LNCaP clone FGC (cell line): ENCODE results near the gene CDK8.

Source experiments
- DNase-seq: peaks from one replicate; pipeline ENCODE4 v3.0.0-alpha.2; 2011; ENCODE audit warnings: low read depth
- H3K4me3 ChIP-seq: 2 replicates; pipeline ENCODE4 v1.5.1; 2011; ENCODE audit warnings: mild to moderate bottlenecking, low read depth, low read length, control low read depth
- TF ChIP-seq, protein P1 (sequence below): IDR thresholded peaks from 2 replicates; pipeline ENCODE4 v1.5.1; 2012; ENCODE audit warnings: mild to moderate bottlenecking; ENCODE audit not compliant: control insufficient read depth, insufficient read depth; ENCODE audit errors: extremely low read depth

The CDK8 gene

DNA sequence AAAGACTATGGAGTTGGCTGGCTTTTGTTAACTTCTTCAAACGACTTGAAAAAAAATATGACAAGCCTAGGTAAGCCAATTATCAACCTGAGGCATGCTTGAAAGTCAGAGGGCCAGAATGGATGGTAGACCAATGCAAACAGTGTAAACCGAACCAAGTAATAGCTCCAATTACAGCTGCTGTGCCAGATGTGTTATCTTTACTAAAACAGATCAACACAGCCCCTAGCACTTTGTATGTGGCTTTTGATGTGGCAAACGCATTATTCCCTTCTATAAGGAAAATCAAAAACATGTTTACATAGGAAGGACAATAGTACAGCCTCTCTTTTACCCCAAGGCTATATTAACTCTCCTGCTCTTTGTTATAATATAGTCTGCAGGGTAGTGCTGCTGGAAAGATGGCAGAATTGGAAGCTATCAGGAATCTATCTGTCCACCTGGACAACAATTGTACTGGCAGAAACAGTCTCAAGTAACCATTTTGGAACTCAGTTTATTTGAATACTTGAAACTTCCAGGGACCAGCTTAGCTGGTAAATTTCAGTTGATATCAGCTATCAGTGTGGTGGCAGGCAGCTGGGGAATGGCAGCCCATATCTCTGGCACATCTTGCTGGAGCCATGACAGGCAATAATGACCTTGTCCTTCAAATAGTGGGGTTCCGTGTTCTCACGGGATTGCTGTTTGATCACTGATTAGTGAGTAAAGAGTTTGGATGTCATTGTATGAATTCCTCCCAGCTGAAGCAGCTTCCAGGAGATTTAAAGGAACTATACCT lies 159.2 kb downstream of the CDK8 start:
- TF ChIP-seq, protein P1, sequence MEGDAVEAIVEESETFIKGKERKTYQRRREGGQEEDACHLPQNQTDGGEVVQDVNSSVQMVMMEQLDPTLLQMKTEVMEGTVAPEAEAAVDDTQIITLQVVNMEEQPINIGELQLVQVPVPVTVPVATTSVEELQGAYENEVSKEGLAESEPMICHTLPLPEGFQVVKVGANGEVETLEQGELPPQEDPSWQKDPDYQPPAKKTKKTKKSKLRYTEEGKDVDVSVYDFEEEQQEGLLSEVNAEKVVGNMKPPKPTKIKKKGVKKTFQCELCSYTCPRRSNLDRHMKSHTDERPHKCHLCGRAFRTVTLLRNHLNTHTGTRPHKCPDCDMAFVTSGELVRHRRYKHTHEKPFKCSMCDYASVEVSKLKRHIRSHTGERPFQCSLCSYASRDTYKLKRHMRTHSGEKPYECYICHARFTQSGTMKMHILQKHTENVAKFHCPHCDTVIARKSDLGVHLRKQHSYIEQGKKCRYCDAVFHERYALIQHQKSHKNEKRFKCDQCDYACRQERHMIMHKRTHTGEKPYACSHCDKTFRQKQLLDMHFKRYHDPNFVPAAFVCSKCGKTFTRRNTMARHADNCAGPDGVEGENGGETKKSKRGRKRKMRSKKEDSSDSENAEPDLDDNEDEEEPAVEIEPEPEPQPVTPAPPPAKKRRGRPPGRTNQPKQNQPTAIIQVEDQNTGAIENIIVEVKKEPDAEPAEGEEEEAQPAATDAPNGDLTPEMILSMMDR, result no peak

DNA sequence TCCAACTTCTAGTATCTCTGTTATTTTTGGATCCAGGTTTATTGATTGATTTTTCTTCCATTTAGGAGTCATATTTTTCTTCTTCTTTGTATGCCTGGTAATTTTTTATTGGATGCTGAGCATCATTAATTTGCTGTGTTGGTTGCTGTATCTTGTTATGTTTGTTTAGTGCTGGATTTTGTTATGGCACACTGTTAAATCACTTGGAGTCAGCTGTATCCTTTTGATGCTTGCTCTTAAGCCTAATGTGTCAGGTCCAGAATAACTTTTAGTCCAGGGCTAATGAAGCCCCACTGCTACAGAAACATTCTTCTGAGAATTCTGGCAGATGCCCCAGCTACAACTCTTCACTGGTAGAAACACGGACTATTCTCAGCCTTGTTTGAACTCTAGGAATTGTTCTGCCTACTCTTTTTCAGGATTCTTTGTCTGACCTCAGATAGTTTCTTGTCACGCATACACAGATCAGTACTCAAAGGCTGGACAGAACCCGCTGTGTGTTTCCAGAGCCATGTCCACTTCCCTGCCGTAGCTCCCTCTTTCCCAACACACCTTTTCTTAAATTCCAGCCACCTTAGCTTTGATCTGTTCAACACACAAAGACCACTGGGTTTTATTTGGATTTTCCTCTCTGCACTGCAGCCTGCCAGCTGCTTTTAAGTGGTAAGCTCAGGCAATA lies 166.5 kb downstream of the CDK8 start:
- TF ChIP-seq, protein P1, result no peak
- H3K4me3 ChIP-seq, result no peak overlapping the region
- DNase-seq, result no peak

More for the DNA sequence above, 159.2 kb downstream of the CDK8 start:
- no peak for DNase-seq
- H3K4me3 ChIP-seq, result no peak overlapping the region

DNA sequence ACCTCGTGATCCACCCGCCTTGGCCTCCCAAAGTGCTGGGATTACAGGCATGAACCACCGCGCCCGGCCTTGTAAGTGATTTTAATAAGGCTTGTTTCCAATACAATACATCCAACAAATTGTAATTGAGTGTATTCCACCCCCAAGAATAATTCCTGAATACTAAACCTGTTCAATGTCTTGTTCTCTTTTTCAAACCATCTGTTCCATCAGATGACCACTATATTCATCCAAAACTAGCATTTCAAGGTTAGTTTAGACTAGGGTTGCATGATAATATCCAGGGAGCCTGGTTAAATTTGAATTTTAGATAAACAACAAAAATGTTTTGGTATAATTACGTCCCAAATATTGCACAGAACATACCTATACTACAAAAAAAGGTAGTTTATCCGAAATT lies 168.1 kb downstream of the CDK8 start:
- no peak overlapping the region for H3K4me3 ChIP-seq
- TF ChIP-seq, protein P1, result no peak
- DNase-seq, result no peak

DNA sequence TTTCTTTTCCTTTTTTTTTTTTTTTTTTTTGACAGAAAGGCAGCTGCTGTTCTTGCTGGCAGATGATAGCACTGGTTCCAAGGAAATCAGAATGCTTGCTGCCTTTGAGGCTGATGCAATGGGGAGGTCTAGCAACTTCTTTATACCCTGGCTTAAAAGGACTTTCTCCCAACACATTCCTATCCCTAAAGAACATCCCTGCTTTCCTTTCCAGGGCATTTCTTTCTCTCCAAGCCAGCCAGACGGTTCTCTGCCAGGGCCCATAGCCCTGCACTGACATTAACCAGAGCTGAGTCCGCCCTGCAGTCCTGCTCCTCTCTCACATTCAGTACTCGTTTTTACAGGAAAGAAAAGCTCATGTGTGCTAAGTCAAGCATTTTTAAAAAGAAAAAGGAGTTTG lies 169.7 kb downstream of the CDK8 start:
- no peak overlapping the region for H3K4me3 ChIP-seq
- TF ChIP-seq, protein P1, result no peak
- DNase-seq, result no peak

DNA sequence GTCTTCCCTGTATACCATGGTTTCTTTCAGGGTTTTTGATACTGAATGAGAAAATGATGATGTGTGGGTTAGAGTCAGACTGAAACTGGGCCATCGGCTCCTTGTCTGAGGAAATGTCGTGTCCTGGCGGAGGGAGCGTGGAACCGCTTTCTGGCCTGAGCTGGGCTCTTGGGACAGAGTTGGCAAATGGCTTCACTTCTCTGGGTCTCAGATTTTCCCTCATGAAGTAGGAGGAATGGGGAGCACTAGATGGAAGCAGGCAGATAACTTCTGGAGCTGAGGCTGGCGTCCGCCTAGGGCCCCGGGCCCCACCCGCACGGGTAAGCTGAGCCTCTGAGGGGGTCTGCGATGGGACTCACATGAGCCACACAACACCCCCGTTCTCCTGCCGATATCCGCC lies 170.3 kb downstream of the CDK8 start:
- no peak overlapping the region for H3K4me3 ChIP-seq
- TF ChIP-seq, protein P1, result no peak
- DNase-seq, result no peak

DNA sequence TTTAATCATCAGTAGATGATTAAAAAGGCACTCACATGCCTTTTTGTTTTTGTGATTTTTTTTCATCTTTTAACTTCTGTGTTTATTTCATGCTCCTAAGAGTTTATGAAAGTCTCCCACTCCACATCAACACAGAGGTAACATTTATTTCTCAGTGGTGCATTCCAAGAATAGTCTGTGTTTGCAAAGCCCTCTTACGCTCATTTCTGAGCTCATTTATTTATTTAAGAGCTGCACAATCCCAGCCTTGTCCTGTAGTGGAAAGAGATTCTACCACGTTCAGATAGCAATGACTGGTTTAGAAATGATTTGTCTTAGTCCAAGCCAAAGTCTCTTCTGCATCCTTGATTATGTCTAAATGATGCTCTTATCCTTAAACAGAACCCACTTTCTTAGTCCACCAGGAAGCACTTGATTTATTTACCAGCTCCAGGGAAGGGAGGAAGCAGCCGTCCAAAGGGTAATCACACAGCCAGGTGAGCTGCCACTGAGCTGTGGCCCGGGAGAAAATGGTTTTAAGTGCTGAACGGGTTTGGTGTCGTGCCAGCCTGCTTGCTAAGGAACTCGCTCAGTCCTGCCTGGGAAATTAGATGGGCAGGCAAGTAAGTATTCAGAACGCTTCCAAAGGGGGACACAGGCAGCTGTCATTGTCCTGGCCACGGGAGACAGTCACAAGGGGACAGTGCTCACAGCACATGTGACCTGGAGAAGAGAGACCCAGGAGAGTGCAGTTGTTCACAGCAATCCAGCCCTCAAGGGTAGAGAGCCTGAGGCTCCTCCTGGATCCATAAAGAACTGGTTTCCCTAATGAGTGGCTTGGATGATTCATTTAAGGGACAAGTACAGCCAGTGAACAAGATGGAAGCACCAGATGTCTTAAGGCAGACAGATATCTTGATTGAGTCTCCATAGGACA lies 171.8 kb downstream of the CDK8 start:
- peak; percentile 33 for DNase-seq
- H3K4me3 ChIP-seq, result no peak overlapping the region
- TF ChIP-seq, protein P1, result no peak
